ENCODE results near the gene FGF4. TPM values are rescaled to one million over a fixed set of nuclear protein-coding genes. Genes with fewer than 3 reads are reported as not detected.
"Not testable (repeated sequence)": the region's sequence is repeated elsewhere in the genome, so short reads cannot be mapped to it uniquely, and the experiment has no call there.

The FGF4 gene
- total RNA-seq, 2 experiments from 2014 or later, result not detected

DNA sequence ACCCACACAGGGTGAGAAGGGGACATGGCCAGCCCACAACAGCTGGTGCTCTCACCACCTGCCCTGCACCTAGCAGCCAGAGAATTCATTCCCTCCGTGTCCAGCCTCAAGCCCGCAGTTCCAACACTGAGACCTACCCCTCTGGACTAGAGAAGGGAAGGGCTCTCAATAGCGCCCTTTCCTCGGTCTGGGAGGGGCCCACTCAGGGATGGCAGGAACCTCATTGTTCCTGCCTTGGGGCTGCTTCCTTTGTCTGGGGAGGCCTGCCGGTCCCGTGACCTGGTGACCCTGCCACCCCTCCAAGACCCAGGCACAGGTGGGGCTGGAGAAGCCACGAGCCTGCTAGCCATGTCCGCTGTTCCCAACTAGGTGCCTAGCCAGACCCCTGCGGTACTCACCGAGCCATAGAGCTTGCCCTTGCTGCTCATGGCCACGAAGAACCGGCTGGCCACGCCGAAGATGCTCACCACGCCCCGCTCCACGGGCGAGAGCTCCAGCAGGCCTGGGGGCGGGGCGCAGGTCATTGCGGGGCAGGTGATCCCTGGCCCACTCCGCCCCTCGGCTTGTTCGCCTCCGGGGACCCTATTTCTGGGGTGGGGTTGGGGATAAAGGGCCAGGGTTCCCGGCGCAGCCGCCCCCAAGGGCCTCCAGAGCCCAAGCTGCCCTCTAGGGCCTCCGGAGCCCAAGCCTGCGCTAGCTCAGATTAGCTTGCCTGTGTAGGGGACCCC, 1.4 kb downstream of the FGF4 start:
- ATAC-seq (ENCODE audit: low read depth) (no peak), DNase-seq (no peak)
- H3K4me3 Mint-ChIP-seq, result no peak overlapping the region
- no peaks in the 10 kb centered on the region for H3K4me1 Mint-ChIP-seq
- peaks cover 42% of the 10 kb centered on the region for H3K27me3 Mint-ChIP-seq
- H3K9me3 Mint-ChIP-seq, result no peaks in the 10 kb centered on the region
- H3K36me3 Mint-ChIP-seq, result no peaks in the 10 kb centered on the region
- H3K27ac Mint-ChIP-seq, result no peak overlapping the region
- POLR2A ChIA-PET, result no interaction called here

DNA sequence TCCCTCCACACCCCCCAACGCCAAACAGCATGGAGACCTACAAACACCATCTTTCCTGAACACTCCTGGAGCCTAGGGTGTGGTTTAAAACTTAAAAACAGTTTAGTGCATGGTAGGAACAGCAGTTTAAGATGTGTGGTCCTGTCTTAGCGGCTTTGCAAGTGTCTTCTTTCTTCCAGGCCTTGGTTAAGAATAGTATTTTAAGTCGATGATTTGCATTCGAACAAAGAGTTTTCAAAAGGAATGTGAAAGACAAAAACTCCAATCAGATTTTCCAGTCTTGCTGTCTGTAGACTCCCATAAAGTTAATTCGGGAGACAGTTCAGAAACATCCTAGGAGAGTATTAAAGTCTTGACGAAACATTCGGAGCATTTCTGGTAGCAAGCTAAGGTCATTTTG, 3.7 kb downstream of the FGF4 start:
- DNase-seq (no peak), ATAC-seq (ENCODE audit: low read depth) (no peak)
- Mint-ChIP-seq H3K27ac (no peak overlapping the region), H3K27me3 (peaks cover 36% of the 10 kb centered on the region), H3K4me3 (no peak overlapping the region), H3K4me1 (no peaks in the 10 kb centered on the region), H3K36me3 (no peaks in the 10 kb centered on the region), H3K9me3 (no peaks in the 10 kb centered on the region)
- POLR2A ChIA-PET, result no interaction called here

DNA sequence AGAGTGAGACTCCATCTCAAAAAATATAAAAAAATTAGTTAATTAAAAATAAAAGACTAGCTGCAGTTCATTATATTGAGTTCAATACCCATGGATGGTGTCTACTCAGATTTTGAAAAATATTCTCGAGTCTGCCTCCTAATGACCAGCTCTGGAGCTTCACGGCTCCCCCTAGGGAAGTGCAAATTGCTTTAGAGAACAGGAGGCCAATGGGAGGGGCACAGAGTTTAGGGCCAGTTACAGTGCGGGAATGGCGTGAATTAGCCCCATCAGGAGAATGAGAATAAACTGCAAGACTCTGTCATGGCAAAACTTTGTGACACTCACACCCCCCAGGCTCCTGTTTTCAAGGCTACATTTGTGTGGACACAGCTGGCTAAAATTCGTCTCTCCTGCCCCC, 4.6 kb downstream of the FGF4 start:
- Mint-ChIP-seq H3K4me3 (no peak overlapping the region), H3K9me3 (no peaks in the 10 kb centered on the region), H3K27me3 (peaks cover 38% of the 10 kb centered on the region), H3K36me3 (no peaks in the 10 kb centered on the region), H3K27ac (no peak overlapping the region), H3K4me1 (no peaks in the 10 kb centered on the region)
- POLR2A ChIA-PET, result no interaction called here
- no peak for ATAC-seq (ENCODE audit: low read depth)
- DNase-seq, result no peak

DNA sequence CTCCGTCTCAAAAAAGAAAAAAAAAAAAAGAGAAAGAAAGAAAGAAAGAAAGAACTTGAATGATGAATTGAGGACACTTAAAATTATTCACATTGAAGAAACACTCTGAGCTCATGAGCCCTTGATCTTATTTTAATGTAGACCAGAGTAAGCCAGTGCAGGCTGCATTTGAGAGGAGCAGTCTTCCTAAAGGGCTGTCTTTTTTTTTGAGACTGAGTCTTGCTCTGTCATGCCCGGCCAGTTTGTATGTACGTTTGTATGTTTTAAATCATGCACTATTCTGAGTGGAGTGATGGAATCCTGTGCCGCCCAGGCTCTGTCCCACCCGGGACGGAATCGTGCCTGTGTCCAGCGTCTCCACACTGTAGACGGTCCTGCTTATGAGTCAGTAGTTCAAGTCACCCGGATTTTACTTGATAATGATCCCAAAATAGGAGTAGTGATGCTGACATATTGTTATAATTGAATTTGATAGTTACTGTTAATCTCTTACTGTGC, 9.6 kb downstream of the FGF4 start:
- ATAC-seq (ENCODE audit: low read depth), result no peak
- Mint-ChIP-seq H3K9me3 (no peaks in the 10 kb centered on the region), H3K4me3 (no peak overlapping the region), H3K36me3 (no peaks in the 10 kb centered on the region), H3K4me1 (no peaks in the 10 kb centered on the region), H3K27ac (no peak overlapping the region), H3K27me3 (peaks cover 10% of the 10 kb centered on the region)
- POLR2A ChIA-PET, result no interaction called here
- no peak for DNase-seq

DNA sequence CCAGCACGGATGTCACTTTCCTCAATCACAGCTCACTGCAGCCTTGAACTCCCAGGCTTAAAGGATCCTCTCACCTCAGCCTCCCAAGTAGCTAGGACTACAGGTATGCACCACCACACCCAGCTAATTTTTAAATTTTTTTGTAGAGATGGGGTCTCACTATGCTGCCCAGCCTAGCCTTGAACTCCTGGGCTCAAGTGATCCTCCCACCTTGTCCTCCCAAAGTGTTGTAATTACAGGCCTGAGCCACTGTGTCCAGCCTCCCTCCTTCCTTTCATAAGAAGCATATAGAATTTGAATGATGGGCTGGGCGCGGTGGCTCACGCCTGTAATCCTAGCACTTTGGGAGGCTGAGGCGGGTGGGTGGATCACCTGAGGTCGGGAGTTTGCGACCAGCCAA, 10.2 kb downstream of the FGF4 start:
- H3K4me1 Mint-ChIP-seq, DNase-seq, H3K27me3 Mint-ChIP-seq: not testable (repeated sequence)

DNA sequence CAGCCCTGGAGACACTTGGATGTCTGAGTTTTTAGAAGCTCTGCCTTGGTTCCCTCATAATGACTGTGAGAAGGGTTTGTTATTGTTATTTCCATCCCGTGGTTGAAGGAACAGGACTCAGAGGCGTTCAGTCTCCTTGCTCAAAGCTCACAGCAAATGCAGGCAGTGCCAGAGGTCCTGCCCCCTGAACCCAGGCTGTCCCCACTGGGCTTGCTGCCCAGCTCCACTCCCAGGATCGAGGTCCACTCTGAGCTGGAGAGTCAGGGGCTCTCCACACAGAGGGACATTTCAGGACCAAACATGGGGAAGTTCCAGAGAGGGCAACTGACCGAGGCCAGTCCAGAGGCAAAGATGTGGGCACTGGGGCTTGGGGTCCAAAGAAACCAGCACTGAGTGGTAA, 14.8 kb downstream of the FGF4 start:
- Mint-ChIP-seq H3K27me3 (no peaks in the 10 kb centered on the region), H3K4me3 (no peak overlapping the region), H3K4me1 (no peaks in the 10 kb centered on the region), H3K27ac (no peak overlapping the region), H3K9me3 (no peaks in the 10 kb centered on the region), H3K36me3 (no peaks in the 10 kb centered on the region)
- ATAC-seq (ENCODE audit: low read depth) (no peak), DNase-seq (no peak)
- POLR2A ChIA-PET, result no interaction called here

More for the DNA sequence above, 10.2 kb downstream of the FGF4 start:
- H3K36me3 Mint-ChIP-seq; ATAC-seq (ENCODE audit: low read depth); H3K27ac Mint-ChIP-seq; H3K4me3 Mint-ChIP-seq; H3K9me3 Mint-ChIP-seq; POLR2A ChIA-PET: not testable (repeated sequence)

DNA sequence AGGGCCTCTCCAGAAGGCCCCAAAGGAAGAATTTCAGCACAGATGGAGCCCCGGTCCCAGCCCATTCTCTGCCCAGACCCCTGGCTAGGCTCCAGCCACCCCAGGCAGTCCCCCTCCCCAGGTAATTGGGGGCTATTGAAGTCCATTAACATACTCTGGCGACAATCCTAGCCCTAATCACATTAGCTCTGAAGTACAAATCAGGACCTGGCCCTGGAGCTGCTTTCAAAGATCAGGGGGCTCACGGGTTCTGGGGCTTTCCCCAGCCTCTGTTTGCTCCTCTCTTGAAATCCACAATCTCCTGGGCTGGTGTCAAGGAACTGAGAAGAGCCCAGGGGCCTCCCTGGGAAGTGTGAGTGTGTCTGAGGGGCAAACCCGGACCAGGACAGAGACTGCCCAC, 22.3 kb downstream of the FGF4 start:
- H3K36me3 Mint-ChIP-seq, result no peaks in the 10 kb centered on the region
- no peaks in the 10 kb centered on the region for H3K9me3 Mint-ChIP-seq
- no peak overlapping the region for H3K4me3 Mint-ChIP-seq
- DNase-seq (no peak), ATAC-seq (ENCODE audit: low read depth) (no peak)
- no peaks in the 10 kb centered on the region for H3K27me3 Mint-ChIP-seq
- no peak overlapping the region for H3K27ac Mint-ChIP-seq
- POLR2A ChIA-PET, result no interaction called here
- H3K4me1 Mint-ChIP-seq, result no peaks in the 10 kb centered on the region

DNA sequence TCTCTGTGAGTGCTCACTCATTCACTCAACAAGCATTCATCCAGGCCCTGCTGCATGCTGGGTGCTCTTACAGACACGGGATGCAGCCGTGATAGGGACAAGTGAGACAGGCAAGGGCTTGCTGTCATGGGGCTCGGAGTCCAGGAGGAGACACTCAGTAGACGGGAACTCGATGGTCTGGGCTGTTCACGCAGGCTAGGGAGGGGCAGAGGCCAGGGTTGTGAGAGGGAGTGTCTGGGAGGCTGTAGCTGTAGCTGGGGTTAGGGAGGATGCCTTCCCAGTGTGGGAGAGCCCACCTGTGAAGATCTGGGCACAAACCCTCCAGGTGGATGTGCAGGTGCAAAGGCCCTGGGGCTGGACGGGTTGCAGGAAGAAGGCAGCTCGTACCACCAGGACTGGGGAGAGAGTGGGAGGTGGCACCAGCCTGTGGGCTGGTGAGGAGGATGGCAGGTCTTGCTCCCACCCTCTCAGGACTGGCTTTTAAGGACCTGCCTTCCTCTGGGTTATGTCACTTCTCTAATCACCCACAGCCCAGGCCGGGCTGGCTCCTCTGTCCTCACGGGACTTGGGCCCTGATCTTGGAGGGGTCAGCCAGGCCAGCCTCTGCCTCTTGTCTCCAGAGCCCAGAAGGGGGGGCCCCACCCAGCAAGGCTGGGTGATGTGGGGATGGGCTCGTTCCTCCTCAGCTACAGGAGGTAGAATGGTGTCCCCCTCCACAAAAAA, 24.1 kb downstream of the FGF4 start:
- POLR2A ChIA-PET, result no interaction called here

DNA sequence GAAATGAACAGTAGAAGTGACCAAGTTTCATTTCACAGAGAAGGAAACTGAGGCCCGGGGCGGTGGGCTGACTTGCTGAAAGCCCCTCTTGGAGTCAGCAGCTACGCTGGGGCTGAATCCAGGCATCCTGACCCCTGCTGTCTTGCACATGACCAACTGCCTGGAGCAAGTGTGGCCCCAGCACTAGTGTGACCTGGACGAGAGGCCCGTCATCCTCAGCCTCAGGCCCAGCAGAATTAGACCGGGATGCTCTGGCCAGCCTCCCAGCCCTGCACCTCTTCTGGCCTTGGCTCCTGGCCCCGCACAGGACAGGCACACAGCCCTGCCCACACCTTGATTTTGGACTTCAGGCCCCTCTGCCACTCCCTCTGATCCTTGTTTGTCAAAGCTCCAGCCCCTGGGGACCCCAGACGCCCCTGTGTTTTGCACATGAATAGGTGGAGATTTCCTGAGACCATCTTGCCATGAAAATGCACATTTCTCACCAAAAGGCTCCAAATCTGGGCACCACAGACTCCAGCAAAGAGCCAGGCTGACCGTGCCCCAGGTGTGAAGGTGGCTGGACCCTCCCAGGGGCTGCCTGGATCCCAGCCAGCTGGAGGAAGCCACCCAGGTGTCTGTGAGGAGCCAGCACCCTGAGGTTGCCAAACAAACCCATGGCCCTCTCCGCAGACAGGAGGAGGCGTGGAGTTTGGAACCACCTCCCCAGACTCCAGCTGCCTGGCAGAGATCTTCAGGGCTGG, 24.9 kb downstream of the FGF4 start:
- Mint-ChIP-seq H3K36me3 (no peaks in the 10 kb centered on the region), H3K4me3 (no peak overlapping the region), H3K9me3 (no peaks in the 10 kb centered on the region), H3K4me1 (no peaks in the 10 kb centered on the region), H3K27me3 (no peaks in the 10 kb centered on the region), H3K27ac (no peak overlapping the region)
- DNase-seq (no peak), ATAC-seq (ENCODE audit: low read depth) (no peak)
- POLR2A ChIA-PET, result no interaction called here

More for the DNA sequence above, 24.1 kb downstream of the FGF4 start:
- Mint-ChIP-seq H3K27ac (no peak overlapping the region), H3K36me3 (no peaks in the 10 kb centered on the region), H3K4me1 (no peaks in the 10 kb centered on the region), H3K27me3 (no peaks in the 10 kb centered on the region), H3K4me3 (no peak overlapping the region), H3K9me3 (no peaks in the 10 kb centered on the region)
- no peak for ATAC-seq (ENCODE audit: low read depth)
- no peak for DNase-seq

DNA sequence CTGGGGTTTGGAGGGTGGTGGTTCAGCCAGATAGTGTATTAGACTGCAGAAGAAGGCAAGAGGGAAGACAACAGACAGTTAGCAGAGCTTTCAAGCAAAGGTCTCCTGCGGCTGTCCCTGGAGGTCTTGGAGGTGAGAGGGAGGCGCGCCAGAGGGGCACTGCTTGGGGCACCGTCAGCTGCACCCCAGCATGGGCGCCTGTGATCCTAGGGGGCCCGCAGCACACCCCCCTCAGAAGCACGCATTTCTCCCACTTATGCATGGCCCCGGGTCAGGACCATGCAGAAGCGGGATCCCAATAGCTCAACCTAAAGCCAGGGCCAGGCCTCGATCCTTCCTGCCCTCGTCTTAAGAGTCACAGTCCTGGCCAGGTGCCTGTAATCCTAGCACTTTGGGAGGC, 26.5 kb downstream of the FGF4 start:
- H3K27ac Mint-ChIP-seq, result no peak overlapping the region
- no peak for ATAC-seq (ENCODE audit: low read depth)
- no peak for DNase-seq
- no peaks in the 10 kb centered on the region for H3K9me3 Mint-ChIP-seq
- peaks cover 4% of the 10 kb centered on the region for H3K27me3 Mint-ChIP-seq
- POLR2A ChIA-PET, result no interaction called here
- H3K36me3 Mint-ChIP-seq, result no peaks in the 10 kb centered on the region
- no peaks in the 10 kb centered on the region for H3K4me1 Mint-ChIP-seq
- no peak overlapping the region for H3K4me3 Mint-ChIP-seq

DNA sequence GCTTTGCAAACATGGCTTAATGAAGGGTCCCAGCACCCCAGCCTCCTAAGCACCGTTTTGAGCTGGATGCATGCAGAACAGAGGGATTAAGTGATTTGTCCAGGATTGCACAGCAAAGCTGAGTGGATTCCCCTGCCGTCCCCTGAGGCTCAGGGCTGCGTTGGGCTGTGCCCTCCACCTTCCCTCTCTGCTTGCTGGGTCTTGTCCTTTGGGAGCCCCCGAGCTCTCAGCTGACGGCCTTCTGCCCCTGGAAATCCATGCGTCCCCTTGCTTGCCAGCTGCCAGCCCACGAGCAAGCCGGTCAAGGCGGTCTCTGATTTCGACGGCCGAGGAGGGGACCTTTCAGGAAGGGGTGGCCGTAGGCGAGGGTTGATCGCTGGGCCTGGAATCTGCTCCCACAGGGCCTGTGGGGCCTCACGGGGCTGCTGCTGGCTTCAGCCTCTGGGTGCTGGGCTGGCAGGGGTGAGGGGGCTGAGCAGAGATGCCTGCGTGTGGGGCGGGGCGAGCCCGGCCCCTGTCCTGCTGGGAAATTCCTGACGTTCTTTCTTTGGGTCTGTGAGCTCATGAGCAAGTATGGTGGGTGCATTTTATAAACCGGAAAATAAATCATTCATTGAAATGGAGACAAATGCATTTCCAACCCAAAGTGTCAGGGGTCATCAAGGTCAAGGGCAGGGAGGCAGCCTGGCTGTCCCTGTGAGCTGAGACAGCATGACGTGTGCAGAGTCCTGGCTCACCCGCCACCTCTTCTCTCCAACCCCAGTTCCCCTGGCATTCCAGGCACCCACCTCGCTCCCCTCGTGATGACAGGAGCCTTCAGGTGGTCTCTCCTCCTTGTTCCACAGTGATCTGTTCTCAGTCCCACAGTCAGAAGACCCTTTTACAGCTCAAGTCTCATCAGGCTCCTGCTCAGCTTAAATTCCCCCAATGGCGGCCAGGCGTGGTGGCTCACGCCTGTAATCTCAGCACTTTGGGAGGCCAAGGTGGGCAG, 28.1 kb downstream of the FGF4 start:
- Mint-ChIP-seq H3K27ac (no peak overlapping the region), H3K27me3 (peaks cover 8% of the 10 kb centered on the region), H3K4me3 (no peak overlapping the region), H3K9me3 (no peaks in the 10 kb centered on the region), H3K4me1 (no peaks in the 10 kb centered on the region), H3K36me3 (no peaks in the 10 kb centered on the region)
- DNase-seq (no peak), ATAC-seq (ENCODE audit: low read depth) (no peak)
- POLR2A ChIA-PET, result no interaction called here

DNA sequence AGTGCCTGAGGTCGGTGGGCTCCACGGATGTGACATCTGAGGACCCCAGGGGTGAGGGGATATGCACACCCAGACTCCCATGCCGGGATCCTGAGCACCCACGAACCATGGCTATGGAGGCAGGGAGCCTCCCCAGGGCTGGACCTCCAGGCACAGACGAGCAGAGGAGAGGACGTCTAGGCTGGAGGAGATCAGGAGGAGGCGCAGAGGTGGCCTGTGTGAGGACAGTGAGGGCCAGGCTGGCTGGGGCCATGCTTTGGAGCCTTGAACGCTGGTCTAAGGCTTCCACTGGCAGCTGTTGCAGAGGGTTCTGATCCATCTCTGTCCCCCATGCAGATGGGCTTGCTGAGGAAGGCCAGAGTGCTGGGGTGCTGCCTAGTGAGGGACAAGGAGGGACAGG, 29.0 kb downstream of the FGF4 start:
- DNase-seq (no peak), ATAC-seq (ENCODE audit: low read depth) (no peak)
- H3K27me3 Mint-ChIP-seq, result peaks cover 10% of the 10 kb centered on the region
- no peak overlapping the region for H3K27ac Mint-ChIP-seq
- H3K4me1 Mint-ChIP-seq, result no peaks in the 10 kb centered on the region
- POLR2A ChIA-PET, result no interaction called here
- no peaks in the 10 kb centered on the region for H3K9me3 Mint-ChIP-seq
- no peak overlapping the region for H3K4me3 Mint-ChIP-seq
- no peaks in the 10 kb centered on the region for H3K36me3 Mint-ChIP-seq

DNA sequence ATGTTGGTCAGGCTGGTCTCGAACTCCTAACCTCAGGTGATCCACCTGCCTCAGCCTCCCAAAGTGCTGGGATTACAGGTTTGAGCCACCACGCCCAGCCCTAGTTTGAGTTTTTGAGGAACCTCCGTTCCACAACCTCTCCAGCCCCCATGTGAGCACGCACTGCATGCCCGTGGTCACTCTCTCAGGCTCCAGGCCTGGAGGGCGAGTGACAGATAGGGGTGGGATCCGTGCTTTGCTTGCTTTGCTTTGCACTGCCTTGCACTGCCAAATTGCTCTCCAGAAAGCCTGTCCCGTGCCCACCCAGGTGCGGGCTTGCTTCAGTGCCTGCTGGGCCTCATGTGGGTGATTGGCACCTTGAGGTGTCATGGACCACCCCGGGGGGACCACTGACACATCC, 29.9 kb downstream of the FGF4 start:
- Mint-ChIP-seq H3K27ac (no peak overlapping the region), H3K9me3 (no peaks in the 10 kb centered on the region), H3K36me3 (no peaks in the 10 kb centered on the region), H3K27me3 (peaks cover 10% of the 10 kb centered on the region), H3K4me3 (no peak overlapping the region), H3K4me1 (no peaks in the 10 kb centered on the region)
- DNase-seq, result no peak
- POLR2A ChIA-PET, result no interaction called here
- ATAC-seq (ENCODE audit: low read depth), result no peak

Measured in activated naive CD8-positive, alpha-beta T cell treated with anti-CD3 and anti-CD28 coated beads, Interleukin-2, amount 10 ng/mL, durations not matched to agents 7 days and 5 days (primary cell).